ENCODE data around the gene LRRC38.
A peak's percentile ranks its signal among the peaks of the same experiment; 100 is the strongest.

The LRRC38 gene

DNA sequence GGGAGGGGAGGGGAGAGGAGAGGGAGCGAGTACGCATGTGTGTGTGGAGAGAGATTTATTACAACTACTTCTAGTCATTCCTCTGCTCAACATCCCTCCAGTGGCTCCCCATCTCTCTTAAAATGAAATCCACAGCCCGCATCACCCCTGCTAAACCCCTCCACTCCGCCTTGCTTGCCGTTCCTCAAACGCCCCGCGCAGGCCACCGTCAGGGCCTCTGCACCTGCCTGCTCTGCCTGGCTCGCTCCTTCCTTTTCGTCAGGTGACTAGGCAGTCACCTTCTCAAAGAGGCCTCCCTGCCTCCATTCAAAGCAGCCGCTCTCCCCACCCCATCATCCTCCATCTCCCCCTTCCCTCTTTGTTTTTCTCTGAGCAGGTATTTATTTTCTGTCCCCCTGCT lies 29.9 kb downstream of the LRRC38 start:
- no peak for DNase-seq (ENCODE audit: extremely low spot score)
- TF ChIP-seq, protein P1, sequence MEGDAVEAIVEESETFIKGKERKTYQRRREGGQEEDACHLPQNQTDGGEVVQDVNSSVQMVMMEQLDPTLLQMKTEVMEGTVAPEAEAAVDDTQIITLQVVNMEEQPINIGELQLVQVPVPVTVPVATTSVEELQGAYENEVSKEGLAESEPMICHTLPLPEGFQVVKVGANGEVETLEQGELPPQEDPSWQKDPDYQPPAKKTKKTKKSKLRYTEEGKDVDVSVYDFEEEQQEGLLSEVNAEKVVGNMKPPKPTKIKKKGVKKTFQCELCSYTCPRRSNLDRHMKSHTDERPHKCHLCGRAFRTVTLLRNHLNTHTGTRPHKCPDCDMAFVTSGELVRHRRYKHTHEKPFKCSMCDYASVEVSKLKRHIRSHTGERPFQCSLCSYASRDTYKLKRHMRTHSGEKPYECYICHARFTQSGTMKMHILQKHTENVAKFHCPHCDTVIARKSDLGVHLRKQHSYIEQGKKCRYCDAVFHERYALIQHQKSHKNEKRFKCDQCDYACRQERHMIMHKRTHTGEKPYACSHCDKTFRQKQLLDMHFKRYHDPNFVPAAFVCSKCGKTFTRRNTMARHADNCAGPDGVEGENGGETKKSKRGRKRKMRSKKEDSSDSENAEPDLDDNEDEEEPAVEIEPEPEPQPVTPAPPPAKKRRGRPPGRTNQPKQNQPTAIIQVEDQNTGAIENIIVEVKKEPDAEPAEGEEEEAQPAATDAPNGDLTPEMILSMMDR (IDR thresholded peaks at IDR 0.05; ENCODE audit: control extremely low read depth, extremely low read depth, low read depth, missing control alignments), result no peak
- ChIA-PET CTCF (no interaction called here), POLR2A (no interaction called here)

DNA sequence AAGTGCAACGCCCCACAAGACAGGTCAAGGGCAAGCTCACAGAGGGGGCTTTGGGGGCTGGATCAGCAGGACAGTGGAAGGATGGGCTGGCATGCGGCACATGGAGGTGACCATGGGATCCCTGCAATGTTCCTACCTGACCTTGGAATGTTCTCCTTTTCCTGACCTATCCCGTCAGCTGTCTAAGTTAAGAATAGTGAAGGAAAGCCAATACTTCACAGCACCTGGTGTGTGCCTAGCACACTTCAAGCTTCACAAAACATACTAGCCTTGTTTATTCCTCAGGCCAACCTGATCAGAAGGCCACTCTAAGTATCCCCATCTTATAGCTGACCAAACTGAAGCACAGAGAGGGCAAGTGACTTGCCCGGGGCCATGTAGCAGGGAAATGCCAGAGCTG lies 31.2 kb downstream of the LRRC38 start:
- DNase-seq (ENCODE audit: extremely low spot score), result no peak
- TF ChIP-seq, protein P1 (IDR thresholded peaks at IDR 0.05; ENCODE audit: control extremely low read depth, extremely low read depth, low read depth, missing control alignments), result no peak
- ChIA-PET CTCF (no interaction called here), POLR2A (no interaction called here)

DNA sequence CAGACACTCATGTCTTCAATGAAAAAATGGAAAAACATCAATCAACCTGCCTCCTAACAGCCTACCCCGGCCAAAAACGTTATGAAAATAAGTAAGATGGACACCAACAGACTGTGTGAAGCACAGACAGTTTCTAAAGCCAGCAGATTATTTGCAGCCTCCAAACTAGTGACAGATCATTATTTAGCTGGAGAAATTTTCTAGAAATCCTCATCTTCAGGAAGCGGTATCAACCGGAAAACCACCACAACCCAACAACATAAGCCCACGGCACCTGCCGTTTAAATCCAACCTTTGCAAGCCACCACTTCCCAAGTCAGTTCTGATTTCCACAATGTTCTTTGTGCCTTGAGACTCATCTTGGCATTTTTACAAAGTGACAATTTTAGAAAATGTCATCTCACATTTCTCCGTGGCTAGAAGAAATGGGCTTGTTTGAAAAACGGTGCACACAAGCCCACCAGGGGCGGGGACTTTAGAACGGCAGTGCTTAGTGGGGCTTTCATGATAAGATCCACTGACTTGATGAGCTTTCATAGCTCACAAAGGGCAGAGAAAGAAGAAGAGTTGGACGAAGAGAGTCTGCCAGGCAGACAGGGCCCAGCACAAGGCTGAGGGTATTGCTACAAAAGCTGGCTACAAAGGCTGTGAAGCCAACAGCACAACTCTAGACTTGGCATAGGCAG lies 34.5 kb downstream of the LRRC38 start:
- POLR2A ChIA-PET, result no interaction called here
- CTCF ChIA-PET, result interaction anchor here (1.5 kb wide), 1 partner anchor 22 kb away, joined by 3 read pairs; no protein-coding TSS in a partner anchor
- TF ChIP-seq, protein P1 (IDR thresholded peaks at IDR 0.05; ENCODE audit: control extremely low read depth, extremely low read depth, low read depth, missing control alignments), result no peak
- DNase-seq (ENCODE audit: extremely low spot score), result no peak

DNA sequence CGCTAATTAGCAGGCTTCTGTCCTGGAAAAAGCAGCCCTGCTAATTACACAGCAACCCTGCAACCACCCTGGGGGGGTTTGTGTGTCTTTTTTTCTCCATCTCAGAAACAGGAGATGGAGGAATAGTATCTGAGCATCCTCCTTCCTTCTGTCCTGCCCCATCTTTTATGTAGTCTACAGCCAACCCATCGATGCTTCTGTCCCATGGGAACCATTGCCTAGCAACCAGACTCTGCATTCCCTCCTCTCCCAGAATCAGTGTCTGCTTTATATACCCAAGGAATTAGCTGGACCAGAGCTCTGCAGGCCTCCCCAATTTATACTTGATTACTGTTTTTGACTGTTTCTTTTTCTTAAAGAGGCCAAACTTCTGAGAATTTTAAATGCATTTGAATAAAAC lies 35.1 kb downstream of the LRRC38 start:
- DNase-seq (ENCODE audit: extremely low spot score), result no peak
- TF ChIP-seq, protein P1 (IDR thresholded peaks at IDR 0.05; ENCODE audit: control extremely low read depth, extremely low read depth, low read depth, missing control alignments), result no peak
- ChIA-PET CTCF (no interaction called here), POLR2A (no interaction called here)

DNA sequence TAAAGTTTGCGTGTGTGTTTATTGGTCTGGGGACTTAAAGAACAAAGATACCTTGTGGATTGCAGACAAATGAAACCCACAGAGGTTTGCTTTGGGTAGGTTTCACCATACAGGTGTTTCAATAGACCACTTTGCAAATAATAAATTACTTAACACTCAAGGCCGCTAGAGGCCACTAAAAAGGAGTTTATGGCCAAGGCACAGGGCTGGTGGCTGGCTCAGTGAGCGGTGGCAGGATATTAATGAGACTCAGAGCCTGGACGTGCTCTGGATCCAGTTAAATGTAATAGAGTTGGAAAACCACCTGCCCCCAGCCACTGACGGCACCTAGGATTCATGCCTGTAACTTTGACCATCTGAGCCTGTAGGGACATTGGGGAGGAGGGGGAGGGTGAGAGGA lies 44.5 kb downstream of the LRRC38 start:
- ChIA-PET POLR2A (no interaction called here), CTCF (no interaction called here)
- peak; percentile 30 for DNase-seq (ENCODE audit: extremely low spot score)
- TF ChIP-seq, protein P1 (IDR thresholded peaks at IDR 0.05; ENCODE audit: control extremely low read depth, extremely low read depth, low read depth, missing control alignments), result no peak

DNA sequence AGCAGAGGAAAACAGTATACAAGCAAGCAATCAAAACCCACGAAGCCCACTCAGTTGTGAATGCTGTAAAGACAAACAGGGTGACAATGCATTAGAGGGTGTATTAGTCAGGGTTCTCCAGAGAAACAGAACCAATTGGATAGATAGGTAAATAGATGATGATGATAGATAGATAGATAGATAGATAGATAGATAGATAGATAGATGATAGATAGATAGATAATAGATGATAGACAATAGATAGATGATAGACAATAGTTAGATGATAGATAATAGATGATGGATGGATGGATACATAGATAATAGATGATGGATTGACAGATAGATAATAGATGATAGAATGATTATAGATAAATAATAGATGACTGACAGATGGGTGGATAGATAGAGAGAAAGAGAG lies 48.3 kb downstream of the LRRC38 start:
- DNase-seq (ENCODE audit: extremely low spot score), result no peak
- CTCF ChIA-PET, result no interaction called here
- POLR2A ChIA-PET, result no interaction called here
- TF ChIP-seq, protein P1 (IDR thresholded peaks at IDR 0.05; ENCODE audit: control extremely low read depth, extremely low read depth, low read depth, missing control alignments), result no peak
